NCI-H82 treated with DMSO at 0.1 percent for 48 hours (cell line): ENCODE data around the gene TERT.

Source experiments
- DNase-seq: peaks from one replicate; lab custom pipeline; 2025; ENCODE audit not compliant: unreplicated experiment; lab: John Stamatoyannopoulos, UW

Gene TERT

GRCh38 chr5:1209896-1210776 is 84.7 kb downstream of the TERT start:
- DNase-seq = no peak

DNA sequence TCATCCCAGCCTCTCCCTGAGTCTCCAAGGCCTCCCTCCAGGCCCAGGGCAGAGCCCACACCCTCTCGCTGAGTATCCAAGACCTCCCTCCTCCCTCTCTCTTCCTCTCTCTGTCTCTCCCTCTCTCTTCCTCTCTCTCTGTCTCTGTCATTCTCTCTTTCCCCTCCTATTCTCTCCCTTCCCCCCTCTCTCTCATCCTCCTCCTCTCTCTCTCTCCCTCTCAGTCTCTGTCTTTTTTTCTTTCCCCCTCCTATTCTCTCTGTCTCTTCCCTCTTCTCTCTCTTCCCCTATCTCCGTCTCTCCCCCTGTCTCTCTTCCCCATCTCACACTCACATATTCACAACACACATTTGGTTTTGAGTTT is 85.4 kb downstream of the TERT start:
- no peak for DNase-seq

DNA sequence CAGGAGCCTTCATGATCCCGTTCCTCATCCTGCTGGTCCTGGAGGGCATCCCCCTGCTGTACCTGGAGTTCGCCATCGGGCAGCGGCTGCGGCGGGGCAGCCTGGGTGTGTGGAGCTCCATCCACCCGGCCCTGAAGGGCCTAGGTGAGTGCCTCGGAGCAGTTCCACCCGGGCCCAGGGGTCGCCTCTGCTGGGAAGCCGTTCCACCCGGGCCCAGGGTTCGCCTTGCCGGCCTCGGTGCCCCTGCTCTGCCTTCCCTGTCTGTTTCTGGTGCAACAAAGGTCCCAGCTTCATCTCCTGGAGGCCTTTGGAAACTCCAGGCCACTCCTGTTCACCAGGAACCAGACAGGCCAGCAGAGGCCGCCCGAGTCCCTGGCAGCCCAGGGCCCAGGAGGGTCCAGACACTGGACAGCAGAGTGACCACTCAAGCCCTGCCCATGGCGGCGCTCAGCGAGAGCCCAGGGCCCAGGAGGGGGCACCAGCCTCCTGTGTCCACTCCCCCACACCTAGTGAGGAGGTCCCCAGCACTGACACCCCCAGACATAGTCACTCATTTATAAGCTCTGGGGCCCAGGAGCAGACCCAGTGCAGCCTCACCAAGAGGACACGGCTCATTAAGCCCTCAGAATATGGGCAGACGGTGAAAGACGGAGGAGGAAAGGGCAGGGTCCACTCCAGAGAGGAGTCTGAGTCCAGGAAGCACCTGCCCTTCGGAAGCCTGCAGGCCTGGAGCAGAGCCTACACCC is 86.0 kb downstream of the TERT start:
- no peak for DNase-seq

- no peak for DNase-seq
Observed at GRCh38 chr5:1208221-1208742, 86.6 kb downstream of the TERT start.

GRCh38 chr5:1207555-1207954 is 87.3 kb downstream of the TERT start:
- DNase-seq = no peak

- DNase-seq = no peak
Observed at GRCh38 chr5:1206521-1207412, 88.1 kb downstream of the TERT start.

DNA sequence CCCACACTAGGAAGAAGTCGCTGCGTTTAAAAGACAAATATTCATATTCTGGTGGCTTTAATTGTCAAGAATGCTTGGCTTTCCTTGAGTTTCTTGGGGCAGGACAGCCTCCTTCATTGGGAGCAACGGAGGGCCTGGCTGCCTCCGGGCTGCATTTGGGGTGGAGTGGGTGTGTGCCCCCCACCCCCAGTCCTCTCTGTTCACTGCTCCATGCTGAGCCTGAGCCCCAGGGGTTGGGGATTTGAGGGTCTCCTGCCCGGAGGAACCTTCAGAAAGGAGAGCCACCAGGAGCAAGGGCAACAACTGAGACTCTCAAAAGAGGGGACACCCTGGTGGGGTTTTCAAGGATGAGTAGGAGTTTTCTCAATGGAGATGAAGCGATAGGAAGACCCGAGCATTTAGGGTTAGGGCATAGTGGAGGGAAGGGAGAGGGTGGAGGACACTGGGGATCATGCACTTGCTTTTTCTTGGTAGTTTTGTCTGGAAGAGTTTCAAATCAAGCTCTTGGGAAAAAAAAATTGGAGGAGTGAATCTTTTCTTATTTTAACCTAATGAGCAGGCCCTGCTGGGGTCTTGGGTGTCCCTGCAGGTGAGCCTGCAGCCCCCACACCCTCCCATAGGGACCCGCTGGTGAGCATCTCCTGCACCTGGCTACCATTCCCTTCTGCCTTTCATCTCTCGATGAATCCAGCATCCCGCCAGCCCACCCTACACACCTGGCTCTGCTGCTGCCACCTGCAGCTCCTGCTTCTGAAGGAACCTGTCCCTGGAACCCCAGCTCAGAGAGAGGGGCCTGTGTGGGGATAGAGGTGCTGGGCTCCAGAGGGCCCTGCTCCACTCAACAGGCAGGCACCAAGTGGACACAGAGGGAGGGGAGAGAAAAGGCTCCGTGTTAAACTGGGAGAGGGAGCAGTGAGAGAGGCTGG is 89.3 kb downstream of the TERT start:
- no peak for DNase-seq

DNA sequence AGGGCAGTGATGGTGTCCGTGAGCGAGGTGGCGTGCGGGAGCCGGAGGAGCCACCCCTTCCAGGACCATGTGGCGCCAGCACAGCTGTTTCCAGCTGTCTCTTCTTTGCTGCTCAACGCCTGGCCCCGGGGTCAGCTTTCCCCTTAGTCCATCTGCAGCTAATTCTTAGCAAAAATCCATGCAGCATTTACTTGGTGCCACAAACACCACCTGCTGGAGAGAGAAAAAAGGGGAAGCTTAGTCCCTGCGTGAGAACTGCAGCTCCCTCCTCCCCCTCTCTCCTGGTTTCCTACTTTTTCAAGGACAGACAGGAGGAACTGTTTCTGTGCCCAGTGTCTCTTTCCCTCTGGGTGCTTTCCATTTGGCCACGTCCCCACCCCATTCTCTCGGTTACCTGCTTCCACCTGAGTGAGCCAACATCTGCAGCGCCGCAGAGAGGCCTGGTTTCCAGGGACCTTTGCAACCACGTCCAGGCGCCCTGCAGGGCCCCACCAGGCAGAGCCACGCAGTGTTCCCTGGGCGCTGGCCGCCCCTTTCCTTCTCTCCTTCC is 90.1 kb downstream of the TERT start:
- DNase-seq = no peak

DNA sequence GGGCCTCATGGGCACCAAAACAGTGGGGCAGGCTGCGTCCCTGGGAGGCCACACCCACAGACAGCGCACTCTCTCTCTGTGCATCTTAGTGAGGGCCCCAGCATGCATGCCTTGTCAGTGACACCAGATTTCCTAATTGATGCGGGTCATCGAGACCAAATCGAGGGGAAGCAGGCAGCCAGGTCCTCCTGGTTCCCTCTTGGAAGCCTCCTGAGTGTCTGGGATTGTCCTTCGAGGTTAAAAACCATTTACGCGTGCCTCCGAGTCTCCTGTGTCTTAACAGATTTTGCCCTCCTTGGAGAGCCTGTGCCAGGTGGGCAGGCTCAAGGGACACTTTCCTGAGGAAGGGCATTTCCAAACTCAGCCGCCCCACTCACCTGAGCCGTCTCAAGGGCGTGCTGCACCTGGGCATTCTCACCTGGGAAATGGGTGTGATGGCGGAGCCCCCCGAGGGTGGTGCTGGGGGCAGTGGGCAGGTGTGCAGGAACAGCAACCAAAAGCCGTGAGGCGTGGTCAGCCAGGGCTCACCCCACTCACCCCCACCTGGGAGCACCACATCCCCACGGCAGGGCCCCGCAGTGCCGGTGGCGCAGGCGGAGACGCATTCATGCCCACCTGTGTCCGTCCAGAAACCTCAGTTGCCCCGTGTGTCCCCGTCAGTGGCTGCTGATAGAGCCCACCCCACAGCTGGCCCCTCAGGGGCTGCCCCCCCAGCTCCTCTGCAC is 90.7 kb downstream of the TERT start:
- no peak for DNase-seq

DNA sequence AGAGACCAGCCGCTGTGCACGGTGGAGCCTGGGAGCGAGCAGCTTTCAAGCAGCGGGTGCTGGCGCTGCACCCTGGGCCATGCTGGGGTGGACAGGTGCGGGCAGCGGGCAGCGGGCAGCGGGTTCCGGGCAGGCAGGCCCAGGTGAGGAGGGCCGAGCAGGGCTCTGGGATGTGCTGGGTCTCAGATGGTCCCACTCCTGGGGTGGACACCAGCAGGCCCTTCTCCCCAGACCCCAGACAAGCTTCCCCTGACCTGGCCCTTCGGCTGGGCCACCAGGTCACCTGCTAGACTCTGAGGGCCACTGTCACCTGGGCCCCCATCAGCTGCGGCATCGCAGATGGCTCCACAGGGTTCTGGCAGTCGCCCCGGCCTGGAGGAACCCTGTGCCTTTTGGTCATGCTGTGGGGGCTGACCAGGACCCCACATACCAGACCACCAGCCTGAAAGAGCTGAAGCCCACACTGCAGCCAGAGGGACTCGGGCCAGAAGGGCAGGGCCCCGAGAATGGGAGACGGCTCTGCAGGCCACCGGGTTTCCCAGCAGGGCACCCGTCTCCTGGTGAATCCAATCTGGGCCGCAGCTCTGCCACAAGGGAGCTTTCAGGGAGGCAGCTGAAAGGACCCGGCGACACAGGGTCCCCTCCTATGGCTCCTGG is 91.4 kb downstream of the TERT start:
- no peak for DNase-seq
